ENCODE measurements around the gene NFKBIA. TPM values are rescaled to one million over a fixed set of nuclear protein-coding genes. Genes with fewer than 3 reads are reported as not detected.

The NFKBIA gene
- total RNA-seq, 1 donor from 2014 or later: 88.2 TPM

DNA sequence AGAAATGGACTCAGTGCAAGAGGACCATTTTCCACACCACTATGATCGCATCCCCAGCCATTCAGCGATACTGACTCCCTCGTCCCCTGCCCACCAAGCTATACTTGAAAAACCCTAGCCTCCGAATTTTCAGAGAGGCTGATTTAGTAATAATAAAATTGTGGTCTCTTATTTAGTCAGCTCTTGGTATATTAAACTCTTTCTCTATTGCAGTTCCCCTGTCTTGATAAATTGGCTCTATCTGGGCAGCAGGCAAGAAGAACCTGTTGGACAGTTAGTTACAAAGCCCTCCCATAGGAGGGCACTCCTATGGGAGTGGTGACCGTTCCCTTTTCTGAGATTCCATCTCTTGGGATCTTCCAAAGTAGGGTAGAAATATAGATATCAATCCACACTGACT is 33.6 kb downstream of the NFKBIA start:
- no peak overlapping the region for H3K4me3 ChIP-seq (ENCODE audit: low read length in 3 of 3)
- no peak overlapping the region for H3K27ac ChIP-seq (ENCODE audit: low read depth, low read length)
- H3K27me3 ChIP-seq (ENCODE audit: control insufficient read depth in 3 of 3, insufficient read depth in 3 of 3, low read length in 3 of 3): no peaks in the 10 kb centered on the region
- H3K36me3 ChIP-seq (ENCODE audit: control insufficient read depth in 3 of 3, insufficient read depth in 3 of 3, low read length in 3 of 3): no peaks in the 10 kb centered on the region
- H3K9ac ChIP-seq (ENCODE audit: low read depth in 1 of 3, low read length in 3 of 3): no peak overlapping the region
- H3K4me1 ChIP-seq (ENCODE audit: control insufficient read depth in 3 of 3, insufficient read depth in 3 of 3, low read length in 3 of 3): peaks cover 9 to 39% (median 10%) of the 10 kb centered on the region in 3 donors
- no peaks in the 10 kb centered on the region for H3K9me3 ChIP-seq (ENCODE audit: control insufficient read depth in 3 of 3, low read length in 3 of 3)

DNA sequence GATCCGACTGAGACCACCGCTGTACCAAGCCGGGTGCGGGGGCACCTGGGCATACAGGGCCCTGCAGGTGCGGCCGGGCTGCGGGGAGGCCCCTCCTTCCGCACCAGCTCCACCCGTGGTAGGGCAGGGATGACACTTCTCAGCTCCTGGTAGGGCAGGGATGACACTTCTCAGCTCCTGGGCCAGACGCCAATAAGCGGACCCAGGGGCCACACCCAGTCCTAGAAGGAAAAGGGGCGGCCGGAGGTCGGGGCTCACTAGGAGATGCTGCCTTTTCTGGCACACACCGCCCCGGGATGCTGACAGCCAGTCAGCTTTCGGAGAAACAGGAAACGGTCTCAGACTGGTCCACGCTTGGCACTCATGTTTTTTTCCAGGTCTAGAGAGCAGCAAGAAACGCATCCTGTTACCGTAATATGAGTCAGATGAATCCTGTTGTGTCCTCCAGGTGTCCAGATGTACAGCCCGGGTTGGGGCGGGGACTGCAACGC is 34.8 kb downstream of the NFKBIA start:
- Histone ChIP-seq H3K4me3 (ENCODE audit: low read length in 3 of 3) (no peak overlapping the region), H3K4me1 (ENCODE audit: control insufficient read depth in 3 of 3, insufficient read depth in 3 of 3, low read length in 3 of 3) (peaks cover 11 to 46% (median 16%) of the 10 kb centered on the region in 3 donors), H3K27me3 (ENCODE audit: control insufficient read depth in 3 of 3, insufficient read depth in 3 of 3, low read length in 3 of 3) (no peaks in the 10 kb centered on the region), H3K36me3 (ENCODE audit: control insufficient read depth in 3 of 3, insufficient read depth in 3 of 3, low read length in 3 of 3) (no peaks in the 10 kb centered on the region), H3K9me3 (ENCODE audit: control insufficient read depth in 3 of 3, low read length in 3 of 3) (no peaks in the 10 kb centered on the region), H3K9ac (ENCODE audit: low read depth in 1 of 3, low read length in 3 of 3) (no peak overlapping the region), H3K27ac (ENCODE audit: low read depth, low read length) (no peak overlapping the region)

DNA sequence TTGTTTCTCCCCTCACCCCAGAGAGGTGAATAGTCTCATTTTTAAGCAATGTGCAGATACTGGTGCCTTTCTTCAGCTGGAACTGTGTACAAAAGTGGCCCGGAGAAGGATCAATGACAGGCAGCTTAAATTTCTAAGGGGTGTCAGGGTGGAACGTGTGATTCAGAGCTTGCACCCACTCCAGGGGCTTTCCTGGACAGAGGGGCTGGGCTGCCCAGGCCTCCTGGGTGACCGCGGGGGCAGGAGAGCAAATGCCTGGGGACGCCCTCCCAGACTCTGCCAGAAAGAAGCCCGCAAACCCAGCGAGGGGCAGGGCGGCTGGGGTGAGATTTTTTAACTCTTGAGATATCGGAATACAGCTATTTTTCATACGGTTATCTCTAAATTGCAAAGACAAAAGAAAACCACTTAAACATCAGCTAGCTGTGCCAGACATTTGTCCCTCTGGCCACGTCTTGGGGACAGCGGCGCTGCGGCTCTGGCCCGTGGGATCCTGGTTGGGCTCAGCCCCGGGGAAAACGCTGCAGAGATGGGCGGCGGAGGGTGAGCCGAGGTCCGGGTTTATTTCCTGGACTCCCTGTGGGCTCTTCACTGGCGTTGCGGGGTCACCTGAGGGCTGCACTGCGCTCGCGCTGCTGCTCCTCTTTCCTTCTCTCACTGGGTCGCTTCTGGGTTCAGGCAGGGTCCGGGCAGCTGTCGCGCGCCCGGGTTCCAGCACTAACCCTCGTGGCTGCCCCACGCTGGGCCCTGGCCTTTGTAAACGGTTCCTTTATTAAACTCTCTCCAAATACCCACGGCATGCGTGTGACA is 35.8 kb downstream of the NFKBIA start:
- no peaks in the 10 kb centered on the region for H3K9me3 ChIP-seq (ENCODE audit: control insufficient read depth in 3 of 3, low read length in 3 of 3)
- H3K27me3 ChIP-seq (ENCODE audit: control insufficient read depth in 3 of 3, insufficient read depth in 3 of 3, low read length in 3 of 3): no peaks in the 10 kb centered on the region
- no peaks in the 10 kb centered on the region for H3K36me3 ChIP-seq (ENCODE audit: control insufficient read depth in 3 of 3, insufficient read depth in 3 of 3, low read length in 3 of 3)
- H3K9ac ChIP-seq (ENCODE audit: low read depth in 1 of 3, low read length in 3 of 3): peak overlapping the region; percentile 10 to 66 (median 53)
- peak overlapping the region; percentile 30 to 49 (median 49) for H3K4me3 ChIP-seq (ENCODE audit: low read length in 3 of 3)
- H3K27ac ChIP-seq (ENCODE audit: low read depth, low read length): no peak overlapping the region
- H3K4me1 ChIP-seq (ENCODE audit: control insufficient read depth in 3 of 3, insufficient read depth in 3 of 3, low read length in 3 of 3): peaks cover 11 to 46% (median 16%) of the 10 kb centered on the region in 3 donors

DNA sequence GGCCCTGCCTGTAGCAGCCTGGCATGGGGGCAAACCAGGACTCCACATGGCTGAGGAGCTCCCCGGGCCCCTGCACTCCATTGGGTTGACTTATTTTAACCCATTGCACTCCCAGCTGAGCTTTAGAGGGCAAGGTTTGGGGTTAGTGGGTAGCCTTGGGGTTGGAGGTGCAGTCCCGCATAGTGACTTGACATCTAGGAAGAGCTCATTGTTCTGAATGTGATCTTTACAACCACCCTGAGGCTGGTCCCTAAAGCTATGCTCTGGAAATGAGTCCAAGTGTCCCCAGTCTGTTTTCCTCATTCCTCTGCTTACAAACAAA is 36.4 kb downstream of the NFKBIA start:
- Histone ChIP-seq H3K9ac (ENCODE audit: low read depth in 1 of 3, low read length in 3 of 3) (no peak overlapping the region), H3K27me3 (ENCODE audit: control insufficient read depth in 3 of 3, insufficient read depth in 3 of 3, low read length in 3 of 3) (no peaks in the 10 kb centered on the region), H3K4me1 (ENCODE audit: control insufficient read depth in 3 of 3, insufficient read depth in 3 of 3, low read length in 3 of 3) (peaks cover 11 to 46% (median 17%) of the 10 kb centered on the region in 3 donors), H3K27ac (ENCODE audit: low read depth, low read length) (no peak overlapping the region), H3K4me3 (ENCODE audit: low read length in 3 of 3) (no peak overlapping the region), H3K9me3 (ENCODE audit: control insufficient read depth in 3 of 3, low read length in 3 of 3) (no peaks in the 10 kb centered on the region), H3K36me3 (ENCODE audit: control insufficient read depth in 3 of 3, insufficient read depth in 3 of 3, low read length in 3 of 3) (no peaks in the 10 kb centered on the region)

DNA sequence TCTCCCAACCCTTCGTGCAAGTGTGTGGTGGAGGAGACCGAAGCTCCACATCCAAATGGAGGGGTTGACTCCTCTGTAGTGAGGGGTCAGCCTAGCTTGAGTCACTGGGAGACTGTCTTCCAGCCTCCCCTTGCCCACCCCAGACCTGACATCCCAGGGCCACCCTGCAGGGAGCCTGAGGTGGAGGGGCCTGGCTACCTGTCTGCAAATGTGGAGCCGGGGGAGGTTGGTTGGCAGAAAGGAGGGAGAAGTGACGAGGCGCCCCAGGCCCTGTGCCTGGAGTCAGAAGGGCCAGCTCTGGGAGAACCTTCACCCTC is 37.5 kb downstream of the NFKBIA start:
- no peaks in the 10 kb centered on the region for H3K27me3 ChIP-seq (ENCODE audit: control insufficient read depth in 3 of 3, insufficient read depth in 3 of 3, low read length in 3 of 3)
- no peaks in the 10 kb centered on the region for H3K9me3 ChIP-seq (ENCODE audit: control insufficient read depth in 3 of 3, low read length in 3 of 3)
- H3K27ac ChIP-seq (ENCODE audit: low read depth, low read length): no peak overlapping the region
- no peak overlapping the region for H3K9ac ChIP-seq (ENCODE audit: low read depth in 1 of 3, low read length in 3 of 3)
- H3K4me3 ChIP-seq (ENCODE audit: low read length in 3 of 3): no peak overlapping the region
- H3K36me3 ChIP-seq (ENCODE audit: control insufficient read depth in 3 of 3, insufficient read depth in 3 of 3, low read length in 3 of 3): no peaks in the 10 kb centered on the region
- H3K4me1 ChIP-seq (ENCODE audit: control insufficient read depth in 3 of 3, insufficient read depth in 3 of 3, low read length in 3 of 3): peaks cover 11 to 53% (median 24%) of the 10 kb centered on the region in 3 donors

DNA sequence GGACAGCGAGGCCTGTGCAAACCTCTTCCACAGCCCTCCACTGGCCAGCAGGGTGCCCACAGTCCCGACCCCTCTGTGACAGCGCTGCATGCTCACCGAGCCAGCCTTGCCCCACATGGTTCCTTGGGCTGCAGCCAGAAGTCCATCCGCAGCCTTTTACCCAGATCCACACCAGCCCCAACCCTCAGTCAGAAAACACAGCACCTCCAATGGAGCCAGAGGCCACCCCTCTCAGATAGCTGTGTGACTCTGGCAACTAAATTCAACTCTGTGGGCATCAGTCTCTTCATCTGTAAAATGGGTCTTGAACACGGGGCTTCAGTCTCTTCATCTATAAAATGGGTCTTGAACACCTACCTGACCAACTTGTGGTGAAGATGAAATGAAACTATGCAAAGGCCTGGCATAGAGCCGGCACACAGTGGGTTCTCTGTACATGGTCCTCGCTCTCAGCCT is 38.0 kb downstream of the NFKBIA start:
- no peak overlapping the region for H3K4me3 ChIP-seq (ENCODE audit: low read length in 3 of 3)
- H3K9me3 ChIP-seq (ENCODE audit: control insufficient read depth in 3 of 3, low read length in 3 of 3): no peaks in the 10 kb centered on the region
- peak overlapping the region; percentile 78 for H3K27ac ChIP-seq (ENCODE audit: low read depth, low read length)
- H3K36me3 ChIP-seq (ENCODE audit: control insufficient read depth in 3 of 3, insufficient read depth in 3 of 3, low read length in 3 of 3): no peaks in the 10 kb centered on the region
- H3K4me1 ChIP-seq (ENCODE audit: control insufficient read depth in 3 of 3, insufficient read depth in 3 of 3, low read length in 3 of 3): peaks cover 11 to 53% (median 24%) of the 10 kb centered on the region in 3 donors
- no peaks in the 10 kb centered on the region for H3K27me3 ChIP-seq (ENCODE audit: control insufficient read depth in 3 of 3, insufficient read depth in 3 of 3, low read length in 3 of 3)
- no peak overlapping the region for H3K9ac ChIP-seq (ENCODE audit: low read depth in 1 of 3, low read length in 3 of 3)

DNA sequence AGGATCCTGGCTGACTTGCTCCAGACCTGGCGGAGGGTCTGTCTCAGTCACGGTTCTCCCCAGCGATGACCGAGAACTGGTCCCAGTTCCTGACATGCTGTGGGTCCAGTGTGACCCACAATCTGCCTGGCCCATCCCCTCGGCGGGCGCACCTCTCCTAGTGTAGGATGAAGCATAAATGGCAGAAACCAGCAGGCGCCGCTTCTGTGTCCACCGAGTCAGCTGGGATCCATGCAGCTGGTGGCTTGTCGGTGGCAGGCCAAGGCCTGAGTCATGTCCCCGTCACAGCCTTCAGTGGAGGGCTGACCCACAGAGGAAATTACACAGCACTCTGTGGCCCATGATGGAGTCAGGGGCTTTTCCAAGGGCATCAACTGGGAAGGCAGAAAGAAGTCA is 38.5 kb downstream of the NFKBIA start:
- Histone ChIP-seq H3K27ac (ENCODE audit: low read depth, low read length) (peak overlapping the region; percentile 78), H3K27me3 (ENCODE audit: control insufficient read depth in 3 of 3, insufficient read depth in 3 of 3, low read length in 3 of 3) (no peaks in the 10 kb centered on the region), H3K9ac (ENCODE audit: low read depth in 1 of 3, low read length in 3 of 3) (no peak overlapping the region), H3K4me3 (ENCODE audit: low read length in 3 of 3) (no peak overlapping the region), H3K36me3 (ENCODE audit: control insufficient read depth in 3 of 3, insufficient read depth in 3 of 3, low read length in 3 of 3) (no peaks in the 10 kb centered on the region), H3K4me1 (ENCODE audit: control insufficient read depth in 3 of 3, insufficient read depth in 3 of 3, low read length in 3 of 3) (peaks cover 11 to 53% (median 24%) of the 10 kb centered on the region in 3 donors), H3K9me3 (ENCODE audit: control insufficient read depth in 3 of 3, low read length in 3 of 3) (no peaks in the 10 kb centered on the region)

DNA sequence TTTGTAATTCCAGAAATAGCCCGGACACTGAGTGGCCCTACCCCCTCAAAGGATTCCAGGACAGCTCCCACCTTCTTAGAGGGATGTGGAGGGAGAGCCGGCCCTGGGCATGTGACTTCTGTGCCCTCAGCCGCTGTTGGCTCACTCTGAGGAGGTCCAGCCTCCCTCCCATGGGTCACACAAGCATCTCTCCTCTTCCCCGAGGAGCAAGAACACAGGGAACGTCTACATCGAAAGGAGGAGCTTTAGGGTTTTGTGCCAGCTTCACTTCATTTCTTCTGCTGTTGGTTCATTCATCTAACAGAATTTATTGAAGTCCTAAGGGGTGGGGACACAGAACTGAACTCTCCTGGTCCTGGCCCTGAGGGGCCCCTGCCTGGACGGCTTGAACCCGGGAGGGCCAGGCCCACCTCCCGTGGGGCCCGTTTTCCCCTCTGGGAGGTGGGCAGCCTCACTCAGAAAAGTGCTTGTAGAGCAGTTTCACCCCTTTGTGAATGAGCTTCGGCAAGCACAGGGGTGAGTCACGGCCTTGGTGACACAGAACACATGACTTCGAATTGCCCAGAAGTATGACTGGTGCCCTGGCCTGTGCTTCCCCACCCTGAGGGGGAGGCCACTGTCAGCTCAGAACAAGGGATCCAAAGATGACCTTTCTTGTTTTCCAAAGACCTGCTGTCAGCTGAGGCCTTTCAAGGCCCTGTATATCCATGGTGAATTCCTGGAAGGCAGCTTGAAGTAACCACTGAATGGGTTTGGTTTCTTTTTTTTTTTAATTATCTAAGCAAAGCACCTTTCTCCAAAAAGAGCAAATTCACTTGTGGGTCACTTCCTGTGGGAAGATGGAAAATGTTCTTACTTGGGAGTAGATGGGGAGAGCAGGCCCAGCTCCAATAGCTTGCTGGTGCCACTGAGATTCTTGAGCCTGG is 39.2 kb downstream of the NFKBIA start:
- Histone ChIP-seq H3K27ac (ENCODE audit: low read depth, low read length) (peak overlapping the region; percentile 78), H3K36me3 (ENCODE audit: control insufficient read depth in 3 of 3, insufficient read depth in 3 of 3, low read length in 3 of 3) (no peaks in the 10 kb centered on the region), H3K27me3 (ENCODE audit: control insufficient read depth in 3 of 3, insufficient read depth in 3 of 3, low read length in 3 of 3) (no peaks in the 10 kb centered on the region), H3K9me3 (ENCODE audit: control insufficient read depth in 3 of 3, low read length in 3 of 3) (no peaks in the 10 kb centered on the region), H3K4me3 (ENCODE audit: low read length in 3 of 3) (no peak overlapping the region), H3K9ac (ENCODE audit: low read depth in 1 of 3, low read length in 3 of 3) (peak overlapping the region in 1 of 3 donors; percentile 3), H3K4me1 (ENCODE audit: control insufficient read depth in 3 of 3, insufficient read depth in 3 of 3, low read length in 3 of 3) (peaks cover 11 to 53% (median 24%) of the 10 kb centered on the region in 3 donors)

DNA sequence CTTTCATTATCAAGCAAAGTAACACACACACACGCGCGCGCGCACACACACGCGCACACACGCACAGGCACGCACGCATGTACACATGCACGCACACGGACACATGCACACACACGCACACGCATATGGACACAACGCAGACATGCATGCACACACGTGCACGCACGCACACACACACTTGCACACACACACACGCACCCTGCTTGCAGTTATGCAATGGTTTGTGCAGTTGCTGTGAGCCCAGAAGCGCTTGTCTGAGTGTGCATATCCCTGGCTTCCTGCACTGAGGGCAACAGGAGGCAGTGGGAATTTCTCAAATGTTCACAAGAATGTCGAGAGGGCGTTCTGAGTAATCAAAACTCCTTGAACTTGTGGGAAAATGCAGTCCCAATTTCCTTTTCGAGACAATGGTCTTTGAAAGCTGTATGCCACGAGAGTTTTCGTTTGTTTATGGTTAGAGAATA is 41.6 kb downstream of the NFKBIA start:
- no peaks in the 10 kb centered on the region for H3K27me3 ChIP-seq (ENCODE audit: control insufficient read depth in 3 of 3, insufficient read depth in 3 of 3, low read length in 3 of 3)
- H3K9me3 ChIP-seq (ENCODE audit: control insufficient read depth in 3 of 3, low read length in 3 of 3): no peaks in the 10 kb centered on the region
- H3K27ac ChIP-seq (ENCODE audit: low read depth, low read length): no peak overlapping the region
- H3K4me1 ChIP-seq (ENCODE audit: control insufficient read depth in 3 of 3, insufficient read depth in 3 of 3, low read length in 3 of 3): peaks cover 6 to 34% (median 16%) of the 10 kb centered on the region in 3 donors
- no peaks in the 10 kb centered on the region for H3K36me3 ChIP-seq (ENCODE audit: control insufficient read depth in 3 of 3, insufficient read depth in 3 of 3, low read length in 3 of 3)
- H3K4me3 ChIP-seq (ENCODE audit: low read length in 3 of 3): no peak overlapping the region
- no peak overlapping the region for H3K9ac ChIP-seq (ENCODE audit: low read depth in 1 of 3, low read length in 3 of 3)

DNA sequence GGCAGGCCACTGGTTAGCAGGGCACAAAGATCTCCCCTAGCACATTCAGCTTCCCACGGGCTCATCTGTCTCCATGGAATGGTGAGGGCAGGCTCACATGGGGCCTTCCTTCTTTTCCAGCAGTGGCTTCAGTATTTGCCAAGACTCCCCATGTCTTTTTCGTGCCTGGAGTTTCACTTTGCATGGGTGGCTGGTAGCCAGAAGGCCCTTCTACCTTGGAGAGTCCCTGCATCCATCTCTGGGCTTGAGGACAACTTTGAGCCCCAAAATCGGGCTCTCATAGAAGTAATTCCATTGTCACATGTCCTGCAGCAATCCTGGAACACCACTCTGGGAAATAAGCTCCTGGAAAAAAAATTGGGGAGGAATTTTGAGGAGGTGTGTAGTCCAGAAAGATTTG is 42.1 kb downstream of the NFKBIA start:
- H3K36me3 ChIP-seq (ENCODE audit: control insufficient read depth in 3 of 3, insufficient read depth in 3 of 3, low read length in 3 of 3): no peaks in the 10 kb centered on the region
- H3K4me1 ChIP-seq (ENCODE audit: control insufficient read depth in 3 of 3, insufficient read depth in 3 of 3, low read length in 3 of 3): peaks cover 6 to 29% (median 16%) of the 10 kb centered on the region in 3 donors
- peak overlapping the region in 2 of 3 donors; percentile 12 to 40 for H3K9ac ChIP-seq (ENCODE audit: low read depth in 1 of 3, low read length in 3 of 3)
- H3K4me3 ChIP-seq (ENCODE audit: low read length in 3 of 3): no peak overlapping the region
- H3K27ac ChIP-seq (ENCODE audit: low read depth, low read length): no peak overlapping the region
- H3K9me3 ChIP-seq (ENCODE audit: control insufficient read depth in 3 of 3, low read length in 3 of 3): no peaks in the 10 kb centered on the region
- no peaks in the 10 kb centered on the region for H3K27me3 ChIP-seq (ENCODE audit: control insufficient read depth in 3 of 3, insufficient read depth in 3 of 3, low read length in 3 of 3)
